HG03354 (cell line): ENCODE measurements around the gene EFEMP1.

Experiments used
- ATAC-seq: cut with Tn5 transposase; IDR thresholded peaks from one replicate; pipeline ENCODE4 v1.9.1; 2021; ENCODE audit warnings: mild to moderate bottlenecking; ENCODE audit not compliant: unreplicated experiment, poor library complexity, severe bottlenecking

Gene EFEMP1, protein sequence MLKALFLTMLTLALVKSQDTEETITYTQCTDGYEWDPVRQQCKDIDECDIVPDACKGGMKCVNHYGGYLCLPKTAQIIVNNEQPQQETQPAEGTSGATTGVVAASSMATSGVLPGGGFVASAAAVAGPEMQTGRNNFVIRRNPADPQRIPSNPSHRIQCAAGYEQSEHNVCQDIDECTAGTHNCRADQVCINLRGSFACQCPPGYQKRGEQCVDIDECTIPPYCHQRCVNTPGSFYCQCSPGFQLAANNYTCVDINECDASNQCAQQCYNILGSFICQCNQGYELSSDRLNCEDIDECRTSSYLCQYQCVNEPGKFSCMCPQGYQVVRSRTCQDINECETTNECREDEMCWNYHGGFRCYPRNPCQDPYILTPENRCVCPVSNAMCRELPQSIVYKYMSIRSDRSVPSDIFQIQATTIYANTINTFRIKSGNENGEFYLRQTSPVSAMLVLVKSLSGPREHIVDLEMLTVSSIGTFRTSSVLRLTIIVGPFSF

DNA sequence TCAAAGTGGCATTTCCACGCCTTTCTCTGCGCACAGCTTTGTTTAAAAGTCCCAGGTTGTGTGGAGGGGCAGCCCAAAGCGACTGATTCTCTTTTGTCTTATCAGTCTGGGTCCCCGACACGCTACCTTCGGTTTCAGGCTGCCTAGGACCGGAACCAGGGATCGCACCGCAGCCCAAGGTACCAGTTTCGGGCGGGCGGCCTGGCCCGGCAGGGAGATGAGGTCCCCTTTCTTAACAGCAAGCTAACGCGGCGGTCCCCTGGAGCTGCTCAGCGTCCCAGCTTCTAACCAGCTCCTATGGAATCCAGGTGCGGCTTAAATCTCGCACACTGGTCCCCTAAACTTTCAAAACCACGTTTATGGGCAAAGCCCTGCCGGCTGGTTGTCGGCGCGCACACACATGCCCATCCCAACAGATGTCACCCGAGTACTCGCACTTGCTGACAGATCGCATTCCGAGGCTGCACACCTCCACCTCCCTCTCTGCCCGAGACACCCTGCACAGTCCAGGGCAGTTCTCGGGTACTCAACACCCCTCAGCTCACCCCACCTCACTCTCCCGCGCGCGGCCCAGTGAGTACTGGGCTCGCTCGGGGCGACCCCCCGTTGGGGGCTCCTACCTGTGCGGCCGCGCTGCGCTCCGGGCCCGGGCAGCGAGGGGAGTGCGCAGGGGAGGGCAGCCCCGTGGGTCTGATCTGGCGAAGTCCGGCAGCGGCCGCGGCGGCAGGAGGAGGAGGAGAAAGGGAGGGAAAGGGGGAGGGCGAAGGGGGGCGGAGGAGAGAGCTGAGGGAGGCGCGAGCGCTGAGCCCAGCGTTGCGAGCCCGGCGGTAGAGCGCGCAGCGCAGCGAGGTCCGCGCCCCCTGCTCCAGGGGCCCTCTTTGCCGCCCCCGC, at the start of gene EFEMP1:
TSS of gene EFEMP1 (minus strand) at position 692 of the 891 bp plus-strand sequence. CDS start 1,342 bp downstream, outside the sequence.
- peak; percentile 60 for ATAC-seq

DNA sequence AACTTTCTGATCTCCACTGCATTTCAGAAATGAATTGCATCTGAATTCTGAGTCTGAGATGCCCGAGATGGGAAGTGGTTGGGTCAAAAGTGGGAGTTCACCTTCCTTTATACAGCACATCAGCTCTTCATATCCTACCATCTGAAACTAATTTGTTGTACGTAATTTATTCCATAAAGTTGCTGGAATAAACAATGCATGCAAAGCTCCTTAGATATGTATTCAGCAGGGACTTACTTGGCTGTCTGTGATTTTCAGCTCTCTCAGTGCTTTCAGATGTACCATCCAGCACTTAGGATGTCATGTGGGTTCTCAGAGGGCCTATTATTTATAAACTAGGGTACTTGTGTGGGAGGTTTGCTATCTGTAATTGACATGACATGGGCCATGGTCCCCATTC, 46.9 kb upstream of the EFEMP1 start:
- ATAC-seq = no peak

DNA sequence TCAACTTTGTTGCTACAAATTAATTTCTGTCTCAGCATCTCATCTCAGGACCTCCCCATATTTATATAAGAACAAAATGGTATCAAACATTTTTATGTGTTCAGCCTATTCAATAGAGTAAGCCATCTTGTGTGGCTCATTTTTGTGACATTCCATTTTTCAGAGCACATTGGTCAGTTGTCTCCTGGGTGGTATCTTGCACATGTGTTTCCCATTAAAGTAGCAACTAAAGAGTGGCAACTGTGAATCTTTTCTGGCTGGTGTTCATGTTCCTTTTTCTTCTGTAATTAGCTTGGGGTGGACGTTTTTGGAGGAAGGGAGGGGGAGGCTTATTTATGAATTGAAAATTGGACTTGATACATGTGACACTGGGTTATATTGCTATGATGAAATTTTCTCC, 45.4 kb upstream of the EFEMP1 start:
- no peak for ATAC-seq

DNA sequence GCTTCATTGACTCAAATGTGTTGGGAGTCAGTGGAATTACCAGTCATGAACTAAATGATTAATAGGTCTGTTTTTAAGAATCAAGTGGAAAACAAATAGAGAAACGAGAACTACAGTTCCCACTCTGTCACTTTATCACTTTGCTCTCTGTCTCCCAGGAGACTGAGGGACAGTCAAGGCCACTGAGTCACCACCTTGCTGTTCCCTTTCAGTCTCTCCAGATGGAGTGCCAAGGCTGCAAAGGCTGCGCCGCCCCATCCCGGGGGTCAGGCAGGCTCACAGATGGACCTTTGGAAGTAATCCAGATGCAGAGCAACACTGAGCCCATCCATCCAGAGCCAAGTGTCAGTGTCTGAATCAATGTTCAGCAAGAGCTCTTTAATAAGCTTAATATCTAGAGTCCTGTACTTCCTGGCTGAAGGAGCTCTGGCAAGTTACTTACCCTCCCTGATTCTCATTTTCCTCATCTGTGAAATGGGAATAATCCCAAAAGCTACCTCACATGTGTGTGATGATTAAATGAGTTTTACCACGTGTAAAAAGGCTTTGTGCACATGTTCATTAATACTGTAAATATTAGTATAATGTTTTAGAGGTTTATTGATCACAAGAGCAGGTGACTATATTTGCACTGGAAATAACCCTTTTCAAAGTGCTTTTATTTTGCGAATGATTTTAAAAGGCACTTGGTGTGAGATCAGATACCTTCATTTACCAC, 43.0 kb upstream of the EFEMP1 start:
- no peak for ATAC-seq

DNA sequence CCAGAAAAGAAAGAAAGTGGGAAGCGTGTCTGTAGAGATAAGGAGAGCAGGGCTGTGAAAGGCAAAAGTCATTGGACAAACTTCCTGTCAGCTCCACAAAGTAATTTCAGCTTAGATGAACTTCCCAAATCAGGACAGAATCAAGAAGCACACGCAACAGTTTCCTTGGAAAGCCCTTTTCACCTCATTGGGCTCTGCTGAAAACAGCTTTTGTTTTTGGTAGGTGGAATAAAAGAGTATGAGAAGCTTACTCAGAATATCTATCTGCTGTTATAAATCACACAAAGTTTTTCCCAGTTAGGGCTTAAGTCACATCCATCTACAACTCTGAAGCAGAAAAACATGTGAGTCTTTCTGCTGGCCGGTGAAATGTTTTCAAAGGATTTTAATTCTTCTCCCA, 42.4 kb upstream of the EFEMP1 start:
- no peak for ATAC-seq

DNA sequence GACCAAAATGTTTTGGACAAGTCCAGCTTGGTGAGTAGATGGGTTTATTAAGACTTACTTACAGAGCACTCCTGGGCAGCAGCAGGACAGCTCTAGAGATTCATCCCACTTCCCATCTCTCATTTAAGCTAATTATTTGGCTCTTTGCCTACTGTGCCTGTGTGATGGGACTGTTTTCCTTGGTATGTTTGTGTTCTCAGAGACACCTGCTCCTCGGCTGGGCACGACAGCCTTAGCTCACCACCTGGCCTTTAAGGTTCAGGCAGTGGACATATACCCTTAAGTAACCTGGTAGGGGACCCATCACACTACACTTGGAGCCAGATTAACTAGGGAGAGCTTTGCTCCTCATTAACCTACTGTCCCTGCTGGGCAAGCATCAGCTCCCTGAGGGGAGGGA, 41.7 kb upstream of the EFEMP1 start:
- ATAC-seq = no peak

DNA sequence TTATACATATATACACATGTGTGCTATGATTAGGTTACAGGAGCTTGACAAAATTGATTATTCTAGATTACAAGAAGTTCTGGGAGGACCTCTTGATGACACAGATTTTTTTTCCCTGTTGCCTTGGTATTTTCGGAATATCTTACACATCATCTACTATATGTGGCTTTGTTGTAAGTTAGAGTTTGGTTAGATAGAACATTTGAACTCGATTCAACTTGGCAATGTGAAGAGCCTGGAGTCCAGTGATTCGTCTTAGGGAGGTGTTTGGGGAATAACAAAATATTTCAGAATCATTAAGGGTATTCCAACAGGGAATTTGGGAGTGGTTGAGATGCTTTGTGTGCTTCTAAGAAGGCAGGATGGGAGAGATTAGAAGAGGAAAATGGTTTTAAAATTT, 39.3 kb upstream of the EFEMP1 start:
- no peak for ATAC-seq

DNA sequence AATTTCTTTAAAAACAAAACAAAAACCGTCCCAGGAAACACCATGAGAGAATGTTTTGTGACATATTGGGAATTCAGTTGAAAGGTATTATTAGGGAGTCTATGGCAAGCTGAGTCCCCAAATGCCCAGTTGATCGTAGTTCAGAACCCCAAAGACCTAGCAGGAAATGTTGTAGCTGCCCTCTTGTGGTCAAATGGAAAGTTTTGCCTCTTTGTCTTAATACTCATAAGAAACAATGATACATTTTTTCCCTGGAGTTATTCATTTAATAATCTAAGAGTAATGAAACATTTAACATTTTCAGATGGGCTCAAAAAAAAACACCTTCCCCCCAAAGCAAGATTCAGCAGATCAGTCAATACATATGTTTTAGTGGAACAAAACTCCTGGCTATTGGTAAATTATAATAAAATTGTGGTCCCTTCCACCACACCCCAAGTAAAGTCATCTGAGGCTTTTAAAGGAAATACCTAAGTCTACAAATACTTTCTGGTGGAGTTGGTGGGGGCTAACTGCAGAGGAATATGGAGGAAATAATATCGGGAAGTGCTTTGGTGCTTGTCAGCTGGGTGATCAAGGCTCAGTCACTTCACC, 37.8 kb upstream of the EFEMP1 start:
- peak; percentile 70 for ATAC-seq

DNA sequence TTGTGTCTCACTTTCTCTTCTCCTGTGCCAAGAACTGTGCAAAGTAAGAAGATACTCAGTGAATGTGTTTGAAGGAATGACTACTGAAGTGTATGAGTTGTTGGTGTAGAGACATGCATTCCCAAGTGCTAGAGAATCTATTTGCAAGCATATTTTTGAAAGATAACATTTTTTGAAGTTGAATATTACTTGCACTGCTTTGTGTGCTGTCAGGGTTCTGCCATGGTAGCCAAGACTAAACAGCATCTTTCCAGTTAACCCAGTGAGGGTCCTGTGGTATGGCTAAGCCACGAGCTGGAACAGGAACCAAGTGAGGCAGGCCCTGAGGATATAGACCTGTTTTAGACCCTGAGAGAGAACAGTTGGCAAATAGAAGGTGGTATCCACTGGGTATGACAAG, 35.2 kb upstream of the EFEMP1 start:
- ATAC-seq = no peak

DNA sequence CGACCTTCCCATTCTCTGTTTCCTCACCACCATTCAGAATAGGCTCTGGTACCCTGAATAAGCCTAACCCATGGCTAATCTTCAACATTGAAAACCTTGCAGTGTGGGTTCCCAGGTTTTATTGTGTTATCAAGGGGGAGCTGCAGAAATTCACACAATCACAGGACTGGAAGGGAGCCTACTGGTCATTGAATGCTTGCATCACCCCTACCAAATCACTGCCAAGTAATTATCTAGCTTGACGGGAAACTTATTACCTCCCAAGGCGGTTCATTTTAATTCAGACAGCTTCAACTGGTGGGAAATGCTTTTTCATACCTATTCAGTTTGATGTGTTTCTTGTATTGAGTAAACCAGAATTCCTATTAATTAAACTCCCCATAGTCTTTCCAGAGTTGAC, 33.6 kb upstream of the EFEMP1 start:
- no peak for ATAC-seq

DNA sequence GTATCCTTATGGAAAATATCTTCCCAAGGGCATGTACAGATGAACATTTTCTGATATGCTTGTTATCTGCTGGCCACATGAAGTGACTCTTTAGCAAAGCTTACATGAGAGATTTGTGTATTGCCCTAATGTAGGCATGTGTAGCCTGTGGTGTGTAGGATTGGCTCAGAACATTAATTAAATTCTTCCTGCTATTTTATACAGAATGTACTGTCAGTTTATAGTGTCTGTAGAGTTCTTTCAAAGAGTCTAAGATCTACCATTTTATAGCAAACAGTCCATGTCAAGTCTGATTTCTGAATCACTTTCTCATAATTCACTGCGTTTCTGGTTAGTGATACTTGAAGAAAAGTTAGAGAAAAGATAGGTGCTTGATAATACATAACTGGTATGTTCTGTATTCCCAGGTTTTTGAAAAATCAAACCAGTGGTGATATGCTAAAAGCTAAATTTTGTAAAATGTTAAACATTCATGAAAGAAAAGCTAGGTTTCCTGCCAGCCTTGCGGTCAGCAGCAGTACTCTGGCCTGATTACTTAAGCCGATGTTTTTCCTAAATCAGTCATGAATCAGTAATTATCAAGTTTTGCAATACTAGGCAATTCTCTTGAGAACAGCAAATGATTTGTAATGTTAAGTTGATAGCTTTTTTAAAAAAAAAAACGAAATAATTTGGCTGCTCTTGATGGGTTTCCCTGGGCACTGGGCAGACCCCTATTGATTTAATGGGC, 30.9 kb upstream of the EFEMP1 start:
- no peak for ATAC-seq

DNA sequence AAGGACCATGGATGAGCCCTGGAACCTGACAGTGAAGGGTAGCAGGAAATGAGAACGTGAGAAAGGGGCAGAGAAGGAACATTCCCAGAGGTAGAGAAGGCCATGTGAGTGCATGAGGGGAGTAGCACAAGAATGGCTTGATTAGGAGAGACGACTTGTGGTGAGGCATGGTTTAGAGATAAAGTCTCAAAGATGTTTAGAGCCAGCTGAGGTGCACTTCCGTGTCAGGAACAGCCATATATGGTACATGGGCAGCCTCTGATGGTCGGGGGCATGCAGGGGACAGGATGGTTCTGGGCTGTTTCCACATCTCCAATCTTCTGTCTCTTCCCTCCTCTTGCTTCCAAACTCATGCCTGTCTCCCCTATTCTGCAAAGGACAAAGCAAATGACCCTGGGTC, 28.8 kb upstream of the EFEMP1 start:
- ATAC-seq = no peak

DNA sequence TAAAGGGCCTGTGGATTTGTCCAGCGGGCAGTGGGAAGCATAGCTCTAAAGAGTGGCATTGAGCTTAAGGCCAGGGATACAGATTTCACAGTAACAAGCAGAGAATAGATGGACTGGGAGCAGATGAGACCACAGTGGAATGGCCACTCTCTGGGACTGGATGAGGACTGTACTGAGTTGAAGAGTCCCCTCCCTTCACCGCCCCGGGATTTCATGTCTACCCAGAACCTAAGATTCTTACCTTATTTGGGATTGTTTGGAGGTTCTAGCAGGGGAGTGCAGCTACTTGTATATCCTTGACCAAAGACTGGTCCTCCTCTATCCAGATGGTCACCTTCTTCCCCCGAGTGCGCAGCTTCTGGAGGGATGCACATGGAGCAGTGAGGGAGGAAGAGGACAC, 28.0 kb upstream of the EFEMP1 start:
- ATAC-seq = no peak

DNA sequence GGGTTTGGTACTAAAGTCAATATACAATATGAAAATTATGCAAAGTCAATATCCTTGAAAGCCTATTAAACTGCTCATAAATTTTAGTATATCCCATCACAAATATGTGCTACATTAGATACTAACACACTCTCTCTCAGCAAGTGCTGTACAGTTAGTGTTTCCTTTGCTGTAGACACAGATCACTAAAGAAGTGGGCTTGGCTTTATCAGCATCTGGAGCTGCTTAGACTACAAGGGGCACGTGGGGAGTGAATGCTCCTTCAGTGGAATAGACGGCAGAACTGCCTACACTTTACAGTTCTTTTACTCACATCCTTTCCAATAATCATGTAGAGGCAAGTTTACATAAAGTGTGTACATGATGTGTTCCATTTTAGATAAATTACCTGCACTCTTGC, 26.0 kb upstream of the EFEMP1 start:
- ATAC-seq = no peak

DNA sequence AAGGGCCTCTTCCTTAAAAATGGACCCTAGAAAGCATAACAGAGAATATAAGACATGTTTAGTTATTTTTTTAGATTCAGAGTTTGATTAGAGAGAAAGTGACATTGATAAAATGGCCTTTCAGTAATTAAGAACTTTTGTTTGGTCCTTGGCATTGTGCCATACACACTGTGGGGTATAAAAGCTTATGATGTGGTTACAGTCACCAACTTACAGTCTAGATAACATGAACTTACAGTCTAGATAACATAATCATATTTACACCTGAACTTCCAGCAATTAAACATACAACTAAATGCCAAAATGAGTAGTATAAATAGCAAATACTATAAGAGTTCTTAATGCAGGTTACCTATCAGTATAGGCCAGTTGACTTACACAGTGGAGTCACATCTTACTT, 25.6 kb upstream of the EFEMP1 start:
- ATAC-seq = no peak

DNA sequence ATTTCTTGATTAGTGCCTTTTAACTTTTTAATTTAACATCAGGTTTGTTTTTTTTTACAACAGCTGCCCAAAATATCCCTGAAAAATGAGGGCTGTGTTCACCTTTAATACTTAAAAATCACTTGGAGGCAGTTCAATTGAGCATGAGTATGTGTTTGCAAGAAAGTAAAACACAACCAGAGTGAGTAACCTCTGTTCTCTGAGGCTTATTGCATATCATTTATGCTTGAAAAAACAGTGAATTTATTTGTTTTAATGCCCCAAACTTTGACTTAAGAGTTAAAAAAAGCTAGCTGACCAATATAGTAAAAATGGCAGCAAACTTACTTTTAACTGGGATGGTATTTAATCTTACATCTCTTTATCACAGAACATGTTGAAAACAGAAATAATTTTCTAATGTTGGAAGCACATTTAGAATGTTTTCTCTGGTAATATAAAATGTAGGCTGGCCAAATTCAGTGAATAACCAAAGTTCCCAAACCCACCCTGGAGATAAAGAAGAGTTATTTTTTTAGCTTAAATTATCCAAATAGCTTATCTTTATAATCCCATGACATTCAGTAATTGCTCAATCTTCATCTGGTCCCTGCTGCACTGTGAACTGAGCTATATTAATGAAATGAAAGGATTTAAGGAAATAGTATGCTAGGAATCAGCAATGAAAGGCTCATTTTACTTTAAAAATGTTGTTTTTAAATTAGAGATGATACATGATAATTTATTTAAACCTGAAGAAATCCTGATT, 24.8 kb upstream of the EFEMP1 start:
- no peak for ATAC-seq

DNA sequence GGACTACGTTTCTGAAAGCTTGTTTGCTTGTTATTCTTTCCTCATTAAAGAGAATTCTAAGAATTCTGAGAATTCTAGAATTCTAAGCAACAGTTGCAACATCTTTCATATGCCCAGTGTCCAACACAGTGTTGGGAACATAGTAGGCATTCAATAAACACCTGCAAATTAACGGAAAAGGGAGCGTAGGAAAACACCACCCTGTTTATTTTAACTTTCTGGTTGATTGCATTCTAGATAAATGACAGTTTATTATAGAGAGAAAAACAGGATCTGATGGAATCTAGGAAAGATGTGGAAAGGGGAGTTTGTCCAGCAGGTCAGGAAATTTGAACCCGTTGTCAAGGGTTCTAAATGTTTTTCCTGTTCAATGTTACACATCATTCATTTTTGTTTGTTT, 24.2 kb upstream of the EFEMP1 start:
- no peak for ATAC-seq

DNA sequence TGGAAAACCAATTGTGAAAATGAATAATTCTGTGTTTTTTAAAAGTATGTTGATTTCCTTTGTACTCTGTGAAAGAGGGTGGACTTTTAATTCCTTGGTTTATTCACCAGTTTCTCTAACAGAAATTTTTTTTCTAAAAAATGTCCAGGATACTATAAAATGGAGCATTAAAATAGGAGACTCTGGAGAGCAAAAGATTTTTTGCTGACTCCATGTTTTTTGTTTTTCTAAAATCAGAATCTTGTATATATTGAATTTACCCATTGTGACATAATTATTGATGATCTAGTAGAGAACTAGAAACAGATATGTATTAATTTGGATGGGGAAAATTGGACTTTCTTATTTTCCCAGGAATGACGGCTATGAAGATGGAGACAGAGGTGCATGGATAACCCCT, 23.2 kb upstream of the EFEMP1 start:
- no peak for ATAC-seq

DNA sequence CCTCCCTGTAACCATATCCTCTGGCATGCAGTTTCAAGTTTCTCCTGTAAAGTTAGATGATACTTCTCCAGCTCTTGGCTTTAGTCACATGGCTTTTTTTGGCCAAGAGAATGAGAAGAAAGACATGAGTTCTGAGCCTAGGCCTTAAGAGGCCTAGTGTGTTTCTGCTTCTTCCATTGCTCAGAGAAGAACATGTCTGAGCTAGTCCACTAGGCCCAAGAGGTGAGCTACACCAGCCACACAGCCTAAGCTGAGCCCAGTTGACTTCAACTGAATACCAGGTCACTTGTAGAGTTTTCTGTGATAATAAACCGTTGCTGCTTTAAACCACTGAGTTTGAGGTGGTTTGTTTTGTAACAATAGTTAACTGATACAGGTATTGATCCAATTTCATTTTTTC, 19.9 kb upstream of the EFEMP1 start:
- ATAC-seq = no peak
